HT1080 (cell line): ENCODE results near the gene GSG1L. TPM values are rescaled to one million over a fixed set of nuclear protein-coding genes. Genes with fewer than 3 reads are reported as not detected.
"Not testable (repeated sequence)": the region's sequence is repeated elsewhere in the genome, so short reads cannot be mapped to it uniquely, and the experiment has no call there.

Source experiments
- DNase-seq: peaks from one replicate; pipeline ENCODE4 v3.0.0-alpha.2; 2015; ENCODE audit warnings: low read depth
- total RNA-seq: library from RNA; depleted of rRNA; stranded (reverse); fragments of >200 nt; shearing (Covaris generic); gene quantifications from 2 replicates; pipeline ENCODE4 v1.2.3, GENCODE V29; 2014

The GSG1L gene
- total RNA-seq, 1 experiment from 2014 or later = not detected

DNA sequence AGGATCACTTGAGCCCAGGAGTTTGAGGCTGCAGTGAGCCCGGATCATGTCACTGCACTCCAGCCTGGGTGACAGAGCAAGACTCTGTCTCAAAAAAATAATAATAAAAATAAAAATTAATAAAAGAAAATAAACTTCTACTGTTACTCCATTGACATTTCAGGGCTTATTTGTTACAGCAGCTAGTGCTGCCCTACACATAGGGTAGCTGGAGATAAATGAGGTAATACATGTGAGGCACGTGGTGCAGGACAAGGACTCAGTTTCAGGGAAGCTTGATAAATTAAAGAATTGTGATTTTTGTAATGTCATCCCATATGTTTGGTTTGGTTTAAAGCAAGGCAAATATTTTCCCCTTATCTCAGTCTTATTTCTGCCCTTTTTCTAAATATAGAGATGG lies 80.3 kb downstream of the GSG1L start:
- no peak for DNase-seq

DNA sequence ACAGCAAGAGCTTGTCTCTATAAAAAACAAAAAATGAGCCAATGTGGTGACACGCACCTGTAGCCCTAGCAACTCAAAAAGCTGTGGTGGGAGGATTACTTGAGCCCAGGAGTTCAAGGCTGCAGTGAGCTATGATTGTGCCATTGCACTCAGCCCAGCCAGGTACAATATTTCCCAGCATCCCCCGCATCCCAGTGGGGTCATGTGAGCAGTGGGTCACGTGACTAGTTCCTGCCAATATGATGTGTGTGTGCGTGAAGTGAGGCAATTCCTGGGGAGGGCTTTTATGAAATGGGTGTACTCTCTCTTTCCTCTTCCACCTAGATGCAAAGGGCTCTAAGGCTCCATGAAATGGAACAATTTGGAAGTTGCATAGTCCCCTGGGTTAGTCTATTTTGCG lies 81.3 kb downstream of the GSG1L start:
- peak; percentile 35 for DNase-seq

DNA sequence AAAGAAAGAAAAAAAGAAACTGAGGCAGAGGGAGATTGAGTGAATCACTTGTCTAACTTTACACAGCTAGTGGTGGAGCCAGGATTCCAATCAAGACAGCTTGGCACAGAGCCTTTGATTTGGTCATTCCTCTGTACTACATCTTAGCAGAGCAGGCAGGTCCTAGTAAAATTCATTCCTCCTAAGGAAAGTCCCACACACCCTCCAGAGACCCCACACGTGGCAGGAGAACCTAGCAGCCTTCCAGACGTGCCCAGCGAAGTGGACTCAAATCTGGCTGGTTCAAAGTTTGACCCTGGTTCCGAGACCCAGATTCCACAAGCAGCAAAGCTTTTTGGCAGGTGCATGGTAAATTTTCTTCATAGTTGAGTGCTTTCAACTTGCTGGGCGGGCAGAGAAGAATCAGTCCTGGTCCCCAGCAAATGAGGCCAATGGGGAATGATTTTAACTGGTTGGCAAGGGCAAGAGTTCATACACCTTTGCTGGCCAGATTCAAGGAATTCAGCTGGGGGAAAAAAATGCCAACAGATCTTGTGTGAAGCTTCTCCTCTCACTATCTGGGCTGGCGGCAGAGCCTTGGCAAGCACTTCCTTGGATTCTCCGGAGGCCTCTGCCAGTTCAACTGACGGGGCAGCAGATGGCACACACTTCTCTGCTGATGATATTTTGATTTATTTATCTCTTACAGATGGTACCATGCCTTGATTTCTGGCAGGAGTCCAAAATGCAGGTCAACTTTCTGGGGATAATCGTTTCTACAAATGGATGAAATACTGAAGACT lies 82.4 kb downstream of the GSG1L start:
- DNase-seq = no peak

DNA sequence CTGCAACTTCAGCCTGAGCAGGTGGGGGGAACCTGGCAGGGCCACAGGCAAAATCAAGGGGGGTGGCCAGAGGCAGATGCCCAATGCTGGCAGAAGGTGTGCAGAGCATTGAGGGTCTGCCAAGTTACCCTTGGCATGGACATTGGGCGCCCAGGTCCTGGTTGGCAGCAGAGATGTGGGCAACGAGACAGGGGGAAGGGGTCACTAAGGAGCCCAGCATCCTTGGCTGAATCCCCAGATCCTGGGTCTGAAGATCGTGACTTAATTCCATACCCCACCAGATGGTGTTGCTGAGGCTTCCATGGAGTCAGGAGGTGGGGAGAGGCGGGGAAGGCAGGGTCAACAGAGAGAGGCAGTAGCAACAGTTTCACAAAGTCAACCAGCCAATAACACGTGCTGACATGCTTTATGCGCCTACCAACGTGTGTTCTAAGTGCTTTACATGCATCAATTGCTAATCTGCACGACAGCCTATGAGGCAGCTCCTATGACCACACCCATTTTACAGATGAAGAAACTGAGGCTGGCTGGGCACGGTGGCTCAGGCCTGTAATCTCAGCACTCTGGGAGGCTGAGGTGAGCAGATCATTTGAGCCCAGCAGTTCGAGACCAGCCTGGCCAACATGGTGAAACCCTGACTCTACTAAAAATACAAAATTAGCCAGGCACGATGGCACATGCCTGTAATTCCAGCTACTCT lies 83.3 kb downstream of the GSG1L start:
- no peak for DNase-seq

DNA sequence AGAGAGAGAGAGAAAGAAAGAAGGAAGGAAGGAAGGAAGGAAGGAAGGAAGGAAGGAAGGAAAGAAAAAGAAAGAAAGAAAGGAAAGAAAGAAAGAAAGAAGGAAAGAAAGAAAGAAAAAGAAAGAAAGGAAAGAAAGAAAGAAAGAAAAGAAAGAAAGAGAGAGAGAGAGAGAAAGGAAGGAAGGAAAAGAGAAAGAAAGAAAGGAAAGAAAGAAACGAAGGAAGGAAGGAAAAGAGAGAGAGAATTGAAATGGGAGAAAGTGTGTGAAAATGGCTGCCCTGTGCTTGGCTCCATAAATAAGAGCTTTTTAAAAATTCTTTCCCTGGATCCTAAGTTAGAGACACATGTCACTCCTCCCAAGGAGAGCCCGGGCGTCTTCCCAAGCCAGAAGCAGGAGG lies 83.8 kb downstream of the GSG1L start:
- DNase-seq = not testable (repeated sequence)

DNA sequence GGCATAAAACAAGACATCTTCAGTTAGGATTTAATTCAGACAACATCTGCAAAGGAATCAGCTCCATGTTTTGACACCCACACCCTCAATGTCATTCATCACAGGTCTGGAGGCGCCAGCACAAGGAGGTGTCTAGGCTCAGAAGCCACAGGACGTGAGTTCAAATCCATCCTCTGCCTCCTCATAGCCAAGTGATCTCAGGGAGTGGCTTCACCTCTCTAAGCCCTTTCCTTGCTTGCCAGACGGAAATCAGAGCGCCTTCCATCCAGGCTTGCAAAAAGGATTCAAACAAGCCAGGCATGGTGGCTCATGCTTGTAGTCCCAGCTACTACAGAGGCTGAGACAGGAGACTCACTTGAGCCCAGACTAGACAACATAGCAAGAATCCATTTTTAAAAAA lies 84.6 kb downstream of the GSG1L start:
- DNase-seq = no peak

DNA sequence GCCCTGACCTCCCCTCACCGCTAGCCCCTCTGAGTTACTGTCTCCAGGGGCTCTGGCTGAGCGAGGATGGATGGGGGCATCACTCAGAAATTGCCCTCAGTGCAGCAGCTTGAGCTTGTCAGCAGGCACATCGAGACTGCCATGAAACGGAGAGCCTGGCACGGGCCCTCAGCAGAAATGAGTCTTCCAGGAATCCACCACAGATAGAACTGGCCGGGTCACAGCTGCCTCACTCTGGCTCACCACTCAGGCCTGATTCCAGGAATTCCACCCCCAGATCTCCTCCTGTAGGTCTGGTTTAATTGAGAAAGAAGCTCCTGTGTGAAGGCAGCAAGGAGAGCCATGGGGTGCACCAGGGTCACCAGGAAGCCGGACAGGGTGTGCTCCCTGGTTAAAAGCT lies 85.5 kb downstream of the GSG1L start:
- DNase-seq = no peak

DNA sequence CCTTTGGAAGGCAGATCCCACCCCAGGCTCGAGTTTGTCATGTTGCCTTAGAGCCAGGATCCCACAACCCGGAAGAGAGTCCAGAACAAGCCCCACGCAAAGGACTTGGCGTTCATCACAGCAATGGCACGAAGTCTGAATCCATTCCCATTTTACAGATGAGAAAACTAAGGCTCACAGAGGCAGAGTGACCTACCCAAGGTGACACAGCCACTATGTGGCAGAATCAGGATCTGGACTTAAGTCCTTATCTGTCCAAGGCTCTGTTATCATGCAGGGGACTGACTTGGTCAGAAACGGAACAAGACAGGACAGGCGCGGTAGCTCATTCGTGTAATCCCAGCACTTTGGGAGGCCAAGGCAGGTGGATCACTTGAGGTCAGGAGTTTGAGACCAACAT lies 86.5 kb downstream of the GSG1L start:
- no peak for DNase-seq

DNA sequence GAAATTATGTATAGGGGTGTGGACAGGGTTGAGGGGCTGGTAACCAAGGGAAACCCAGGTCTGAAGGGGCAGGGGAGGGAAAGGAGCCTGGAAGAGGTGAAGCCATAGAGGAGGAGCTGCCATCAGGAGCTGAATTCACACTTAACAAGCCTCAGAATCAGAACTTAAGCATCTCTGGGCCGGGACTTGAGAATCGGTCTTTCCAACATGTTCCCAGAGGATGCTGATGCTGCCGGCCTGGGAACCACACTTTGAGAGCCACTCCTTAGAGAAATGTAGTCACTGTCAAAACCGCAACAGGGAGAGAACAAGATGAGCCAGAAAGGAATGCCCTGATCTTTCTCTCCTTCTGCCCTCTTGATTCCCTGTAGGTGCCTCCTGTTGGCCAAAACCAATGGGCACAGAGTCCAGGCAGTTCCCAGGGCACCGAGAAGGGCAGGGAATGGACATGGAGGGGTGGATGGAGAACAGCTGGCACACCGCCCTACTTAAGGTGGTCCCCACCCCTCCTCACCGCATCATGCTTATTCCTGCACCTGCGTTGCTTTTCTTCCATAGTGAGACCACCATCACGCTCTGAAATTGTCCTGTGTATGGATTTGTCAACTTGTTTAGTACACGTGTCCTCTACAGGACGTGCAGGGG lies 88.5 kb downstream of the GSG1L start:
- DNase-seq = no peak

DNA sequence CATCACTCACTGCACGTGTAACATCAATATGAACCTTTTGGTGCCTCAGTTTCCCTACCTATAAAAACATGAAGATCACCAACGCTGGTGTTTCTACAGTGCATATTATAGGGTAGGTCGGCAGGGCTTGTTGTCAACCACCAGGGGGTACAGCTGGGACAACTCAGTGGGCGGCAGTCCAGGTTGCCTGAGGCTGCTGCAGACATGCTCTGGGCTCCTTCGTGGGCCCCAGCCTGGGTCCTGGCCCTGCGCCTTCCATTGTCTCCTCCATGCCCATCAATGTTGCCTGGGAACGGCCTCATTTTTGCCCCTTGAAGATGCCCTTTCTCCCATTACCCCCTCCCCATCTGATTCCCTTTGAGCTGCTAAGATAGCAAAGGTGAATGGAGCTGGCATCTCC lies 89.8 kb downstream of the GSG1L start:
- no peak for DNase-seq

DNA sequence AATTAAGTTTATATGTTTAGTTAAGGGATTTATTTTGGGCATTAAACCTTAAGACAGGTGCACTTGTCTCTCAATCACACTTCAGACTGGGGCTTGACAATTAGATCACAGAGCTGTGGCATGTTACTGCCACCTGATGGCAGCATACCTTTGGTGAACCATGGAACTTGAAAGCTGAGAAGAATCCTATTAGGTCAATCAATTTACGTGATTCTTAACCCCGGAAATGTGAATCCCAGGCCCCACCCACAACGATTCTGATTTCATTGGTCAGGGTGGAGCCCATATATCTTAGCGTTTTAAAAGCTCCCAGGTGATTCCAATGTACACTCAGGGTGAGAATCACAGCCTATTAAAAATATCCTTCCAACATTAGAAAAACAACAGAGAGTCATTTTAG lies 91.0 kb downstream of the GSG1L start:
- DNase-seq = peak; percentile 34

DNA sequence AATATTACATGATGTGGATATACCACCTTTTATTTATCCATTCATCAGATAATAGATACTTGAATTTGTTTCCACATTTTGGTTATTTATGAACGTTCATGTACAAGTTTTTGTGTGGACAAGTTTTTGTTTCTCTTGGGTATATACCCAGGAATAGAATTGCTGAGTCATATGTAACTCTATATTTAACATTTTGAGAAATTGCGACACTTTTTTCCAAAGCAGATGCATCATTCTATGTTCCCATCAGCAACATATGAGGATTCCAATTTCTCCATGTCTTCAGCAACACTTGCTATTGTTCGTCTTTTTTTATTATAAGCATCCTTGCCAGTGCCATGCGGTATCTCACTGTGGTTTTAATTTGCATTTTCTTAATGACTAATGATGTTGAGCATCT lies 93.9 kb downstream of the GSG1L start:
- no peak for DNase-seq

DNA sequence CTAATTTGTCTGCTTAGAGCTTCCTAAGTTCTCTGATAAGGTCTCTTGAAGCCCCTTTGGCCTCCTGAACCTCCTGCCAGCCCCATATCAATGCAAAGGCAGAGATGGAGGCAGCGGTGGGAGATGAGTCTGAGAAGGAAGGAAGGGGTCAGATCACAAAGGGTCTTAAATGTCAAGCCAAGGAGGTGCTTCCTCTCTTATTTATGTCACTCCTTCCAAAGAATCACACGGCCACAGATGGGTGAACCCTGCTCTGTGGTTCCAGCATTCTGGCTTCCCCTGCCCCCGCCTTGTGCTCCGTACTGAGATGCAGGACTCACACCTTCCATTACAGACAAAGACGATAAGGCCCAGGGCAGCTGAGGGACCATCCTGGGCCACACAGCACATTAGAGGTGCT lies 96.3 kb downstream of the GSG1L start:
- no peak for DNase-seq

DNA sequence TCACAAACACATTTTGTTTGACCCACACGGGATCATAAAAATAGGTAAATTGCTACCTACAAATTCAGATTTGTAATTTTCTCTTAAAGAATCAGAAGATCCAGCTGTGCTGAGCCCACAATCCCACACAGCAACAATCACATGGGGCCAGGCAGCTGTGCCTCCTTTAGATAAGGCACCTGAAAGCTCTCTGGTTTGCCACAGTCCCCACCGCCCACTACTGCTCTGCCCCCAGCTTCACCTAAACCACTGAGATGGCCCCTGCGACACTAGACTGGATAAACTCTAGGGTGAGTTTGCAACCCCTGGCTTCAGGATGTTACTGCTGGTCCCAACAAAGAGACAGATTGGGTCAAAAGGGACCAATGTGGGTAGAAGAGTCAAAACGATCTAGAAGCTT lies 96.8 kb downstream of the GSG1L start:
- no peak for DNase-seq

DNA sequence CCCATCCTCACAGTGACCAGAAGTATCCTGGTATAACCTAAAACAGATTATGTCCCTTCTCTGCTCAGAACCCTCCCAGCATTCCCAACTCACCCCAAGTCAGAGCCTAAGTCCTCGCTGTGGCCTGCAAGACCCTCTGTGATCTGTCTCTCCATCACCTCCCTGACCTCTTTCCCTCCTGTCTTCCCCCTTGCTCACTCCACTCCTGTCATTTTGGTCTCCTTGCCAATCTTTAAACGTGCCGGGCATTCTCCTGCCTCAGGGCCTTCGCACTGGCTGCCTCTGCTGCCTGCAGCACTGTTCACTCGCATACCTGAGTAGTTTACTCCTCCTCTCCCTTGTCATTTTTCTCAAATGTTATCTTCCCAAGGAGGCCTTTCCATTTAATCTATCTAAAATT lies 97.7 kb downstream of the GSG1L start:
- no peak for DNase-seq

DNA sequence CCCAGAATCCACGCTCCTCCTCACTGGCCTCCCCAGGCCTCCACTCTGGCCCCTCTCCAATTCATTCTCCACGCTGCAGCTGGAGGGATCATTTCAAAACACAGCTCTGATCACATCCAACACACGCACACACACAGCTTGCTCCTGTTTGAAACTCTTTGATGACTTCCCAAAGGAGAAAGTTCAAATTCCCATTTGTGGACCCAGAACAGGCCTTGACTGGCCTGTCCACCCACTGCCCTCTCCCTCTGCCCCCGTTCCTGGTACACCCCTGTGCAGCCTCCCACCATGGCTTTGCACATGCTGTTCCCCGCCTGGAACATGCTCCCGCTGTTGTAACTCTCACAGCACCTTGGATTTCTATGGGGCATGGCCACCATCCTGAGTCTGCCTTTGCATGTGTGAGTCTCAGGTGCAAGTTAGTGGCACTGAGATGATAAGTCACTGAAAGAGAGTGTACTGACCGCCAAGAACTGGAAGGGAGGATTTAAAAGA lies 100.0 kb downstream of the GSG1L start:
- no peak for DNase-seq

DNA sequence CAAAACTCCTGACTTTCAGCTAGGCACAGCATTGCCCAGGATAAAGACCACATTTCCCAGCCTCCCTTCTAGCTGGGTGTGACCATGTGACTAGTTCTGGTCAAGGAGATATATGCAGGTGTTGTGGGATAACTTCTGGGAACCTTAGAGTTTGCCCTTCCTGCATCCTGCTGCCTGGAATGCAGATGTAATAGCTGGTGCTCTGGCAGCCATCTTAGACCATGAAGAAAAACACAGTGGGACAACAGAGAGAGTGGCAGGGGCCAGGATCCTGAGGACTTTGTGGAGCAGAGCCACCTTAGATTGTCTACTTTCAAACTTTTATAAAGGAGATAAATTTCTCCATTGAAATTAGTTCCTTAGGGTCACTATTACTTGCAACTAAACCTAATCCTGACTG lies 101.3 kb downstream of the GSG1L start:
- DNase-seq = no peak

DNA sequence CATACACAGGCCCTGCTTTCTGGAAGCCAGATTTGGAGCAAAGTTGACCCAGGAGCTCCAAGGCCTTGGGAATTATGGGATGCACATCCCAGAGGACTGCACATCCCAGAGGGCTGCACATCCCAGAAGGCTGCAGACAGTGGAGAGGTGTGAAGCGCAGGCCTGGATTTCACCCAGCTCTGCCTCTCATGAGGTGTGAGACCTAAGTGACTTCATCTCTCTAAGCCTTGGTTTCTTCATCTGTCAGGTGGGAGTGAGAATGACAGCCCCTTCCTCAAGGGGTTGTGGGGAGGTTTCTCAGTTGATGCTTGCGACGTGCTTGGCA lies 102.3 kb downstream of the GSG1L start:
- DNase-seq = no peak

DNA sequence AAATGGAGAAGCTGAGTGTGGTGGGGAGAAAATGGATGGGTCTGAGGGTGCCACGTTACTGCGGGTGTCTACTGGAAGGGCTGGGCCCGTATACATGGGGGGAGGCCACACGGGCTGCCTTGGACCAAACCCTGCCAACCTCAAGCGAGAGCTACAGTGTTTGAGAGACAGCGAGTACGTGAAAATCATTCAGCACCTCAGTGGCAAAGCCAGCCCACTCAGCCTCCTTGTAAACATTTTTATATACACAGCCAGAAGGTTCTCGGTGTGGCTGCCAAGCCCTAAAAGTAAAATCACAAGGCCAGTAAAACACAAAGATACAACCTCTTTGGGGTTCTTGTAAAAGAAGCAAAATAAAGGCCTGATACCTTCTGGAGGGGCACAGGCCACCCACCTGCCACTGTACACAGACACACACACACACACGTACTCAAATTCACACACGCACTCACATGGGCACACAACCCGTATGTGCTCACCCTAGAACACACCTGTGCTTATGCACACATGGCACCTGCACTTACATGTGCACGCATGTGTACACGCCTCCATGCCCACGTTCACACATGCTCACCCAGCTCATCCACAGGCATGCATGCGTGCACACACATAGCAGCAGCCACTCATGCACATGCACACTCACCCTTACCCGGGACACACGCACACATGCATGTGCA lies 102.8 kb downstream of the GSG1L start:
- no peak for DNase-seq

DNA sequence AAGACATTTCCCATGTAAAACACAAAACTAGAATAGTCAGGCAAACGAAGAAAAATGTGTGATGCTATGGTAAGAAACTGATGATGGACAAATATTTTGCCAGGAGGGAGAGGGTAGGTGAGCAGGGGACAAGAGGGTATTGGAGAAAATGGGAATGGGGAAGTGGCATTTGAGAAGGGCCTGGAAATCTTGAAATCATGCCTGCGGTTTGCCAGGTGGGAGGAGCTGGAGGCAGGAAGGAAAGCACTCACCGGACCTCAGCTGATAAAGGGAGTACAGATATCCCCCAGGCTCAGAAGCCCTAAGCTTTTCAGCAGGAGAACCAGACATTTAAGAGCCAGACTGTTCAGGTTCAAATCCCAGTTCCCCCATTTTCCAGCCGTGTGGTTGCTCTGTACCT lies 103.6 kb downstream of the GSG1L start:
- DNase-seq = no peak

DNA sequence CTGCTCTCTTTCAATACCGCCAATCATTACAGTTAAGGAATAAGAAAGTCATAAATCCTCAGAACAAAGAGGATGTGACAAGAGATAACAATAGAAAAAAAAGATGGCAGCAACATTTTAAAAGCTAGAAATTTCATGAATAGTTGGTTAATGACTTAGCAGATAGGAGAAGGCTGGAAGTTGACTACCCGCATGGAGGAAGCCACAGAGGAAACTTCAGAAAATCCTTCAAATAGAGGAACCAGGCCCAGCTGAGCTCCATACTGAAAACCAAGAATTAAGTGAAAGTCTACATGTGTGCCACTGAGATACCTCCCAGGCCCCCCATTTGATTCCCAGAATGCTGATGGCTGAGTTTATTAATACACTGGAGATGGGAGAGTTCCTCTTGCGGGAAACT lies 109.3 kb downstream of the GSG1L start:
- DNase-seq = no peak

DNA sequence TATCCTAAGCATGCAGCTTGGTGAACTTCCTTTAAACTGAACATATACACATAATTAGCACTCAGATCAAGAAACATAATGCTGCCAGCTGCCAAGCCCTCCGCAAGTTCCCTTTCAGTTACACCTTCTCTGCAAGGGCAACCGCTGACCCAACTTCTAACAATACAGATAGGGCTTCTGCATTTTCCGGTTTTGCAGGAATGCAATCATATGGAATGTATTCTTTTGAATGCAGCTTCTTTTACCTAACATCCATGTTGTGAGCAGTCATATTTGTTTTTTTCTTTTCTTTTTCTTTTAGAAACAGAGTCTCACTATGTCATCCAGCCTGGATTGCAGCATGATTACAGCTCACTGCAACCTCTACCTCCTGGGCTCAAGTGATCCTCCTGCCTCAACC lies 110.7 kb downstream of the GSG1L start:
- no peak for DNase-seq
